B cell (primary cell): ENCODE results near the gene LRP6. TPM values are rescaled to one million over a fixed set of nuclear protein-coding genes. Genes with fewer than 3 reads are reported as not detected.
"Not testable (repeated sequence)": the region's sequence is repeated elsewhere in the genome, so short reads cannot be mapped to it uniquely, and the experiment has no call there.

Source experiments
- ATAC-seq: fragments of 200-7000 bp; cut with Tn5 transposase; one replicate; pipeline ENCODE4 v1.10.0; 2021; ENCODE audit warnings: low read depth, mild to moderate bottlenecking, moderate number of reproducible peaks, moderate library complexity
- CTCF ChIA-PET: fragments of 350-600 bp; sonication (Branson Sonifier 250); formaldehyde crosslinking; loops from one replicate; lab custom pipeline; 2021; ENCODE audit warnings: antibody characterized with exemption, inconsistent platforms; lab: Charles Lee
- POLR2A ChIA-PET: fragments of 350-600 bp; sonication (Branson Sonifier 250); formaldehyde crosslinking; loops from one replicate; lab custom pipeline; 2021; ENCODE audit warnings: antibody characterized with exemption; lab: Charles Lee
- DNase-seq: peaks from one replicate; pipeline ENCODE4 v3.0.0; 2013
- H2AFZ ChIP-seq: 2 replicates; pipeline ENCODE4 v1.6.1; 2012; ENCODE audit warnings: mild to moderate bottlenecking, low read depth, low read length; ENCODE audit not compliant: insufficient read depth, poor library complexity, severe bottlenecking
- H3K27ac ChIP-seq, 2 donors: 1 replicate in 1 of 2; 2 replicates in 1 of 2; pipeline ENCODE4 v1.5.1; 2012 to 2013; ENCODE audit warnings: low read length in 2 of 2, mild to moderate bottlenecking in 2 of 2, moderate library complexity in 1 of 2
- H3K27me3 ChIP-seq, 4 experiments: fragments of 200-600 bp in 1 of 4; sonication (generic) in 1 of 4; replicated peaks in 1 of 4; 1 replicate in 2 of 4; 2 replicates in 2 of 4; pipeline versions ENCODE4 v1.6.1 to v1.7.0; 2013 to 2016; ENCODE audit warnings: low read length in 3 of 4, mild to moderate bottlenecking in 2 of 4, mixed read lengths in 1 of 4, moderate library complexity in 1 of 4; ENCODE audit not compliant: insufficient read depth in 4 of 4, control insufficient read depth in 3 of 4; ENCODE audit errors: control extremely low read depth in 1 of 4
- H3K36me3 ChIP-seq, 2 experiments: replicated peaks in 1 of 2; 1 replicate in 1 of 2; 2 replicates in 1 of 2; pipeline versions ENCODE4 v1.6.1 to v1.7.1; 2013; ENCODE audit warnings: low read length in 1 of 2; ENCODE audit not compliant: insufficient read depth in 2 of 2, control insufficient read depth in 1 of 2; ENCODE audit errors: control extremely low read depth in 1 of 2, extremely low read depth in 1 of 2
- H3K4me1 ChIP-seq, 2 donors: fragments of 200-600 bp in 1 of 2; sonication (generic) in 1 of 2; 1 replicate in 1 of 2; 2 replicates in 1 of 2; pipeline versions ENCODE4 v1.5.1 to v1.6.1; 2013 to 2017; ENCODE audit warnings: low read length in 2 of 2; ENCODE audit not compliant: control insufficient read depth in 2 of 2, insufficient read depth in 2 of 2
- H3K4me2 ChIP-seq: replicated peaks from 2 replicates; pipeline ENCODE3; 2012; ENCODE audit warnings: mild to moderate bottlenecking, low read depth, low read length; ENCODE audit not compliant: poor library complexity, severe bottlenecking
- H3K4me3 ChIP-seq, 5 experiments: fragments of 200-600 bp in 1 of 5; sonication (generic) in 1 of 5; 1 replicate in 3 of 5; 2 replicates in 2 of 5; pipeline versions ENCODE4 v1.5.1 to v1.7.0; 2011 to 2016; ENCODE audit warnings: low read length in 4 of 5, mild to moderate bottlenecking in 4 of 5, low read depth in 2 of 5, control low read depth in 1 of 5, moderate library complexity in 1 of 5; ENCODE audit not compliant: insufficient read depth in 1 of 5; ENCODE audit errors: control extremely low read depth in 1 of 5, extremely low read depth in 1 of 5
- H3K79me2 ChIP-seq: fragments of 200-600 bp; sonication (generic); one replicate; pipeline ENCODE4 v1.6.0; 2016; ENCODE audit warnings: low read length; ENCODE audit not compliant: control insufficient read depth, insufficient read depth
- H3K9ac ChIP-seq: fragments of 200-600 bp; sonication (generic); 2 replicates; pipeline ENCODE4 v1.6.1; 2017; ENCODE audit warnings: mild to moderate bottlenecking, low read length, moderate library complexity
- H3K9me3 ChIP-seq, 3 donors: one replicate each; pipeline versions ENCODE4 v1.6.1 to v1.7.1; 2013; ENCODE audit warnings: low read length in 2 of 3; ENCODE audit not compliant: control insufficient read depth in 2 of 3, insufficient read depth in 1 of 3; ENCODE audit errors: control extremely low read depth in 1 of 3
- H4K20me1 ChIP-seq: 2 replicates; pipeline ENCODE4 v1.6.0; 2012; ENCODE audit warnings: mild to moderate bottlenecking, low read length; ENCODE audit not compliant: insufficient read depth, control insufficient read depth, poor library complexity, severe bottlenecking
- H3K27ac Mint-ChIP-seq: one replicate; pipeline ENCODE4 v1.8.0; 2021; ENCODE audit warnings: mixed read lengths
- H3K27me3 Mint-ChIP-seq: one replicate; pipeline ENCODE4 v1.8.0; 2021; ENCODE audit warnings: mixed read lengths
- H3K4me1 Mint-ChIP-seq: one replicate; pipeline ENCODE4 v1.8.0; 2021; ENCODE audit warnings: mixed read lengths
- H3K4me3 Mint-ChIP-seq: one replicate; pipeline ENCODE4 v1.8.0; 2021; ENCODE audit warnings: mixed read lengths
- H3K9me3 Mint-ChIP-seq: one replicate; pipeline ENCODE4 v1.8.0; 2022; ENCODE audit warnings: mixed read lengths; ENCODE audit not compliant: insufficient read depth
- CTCF ChIP-seq: fragments of 200-600 bp; IDR thresholded peaks from one replicate; pipeline ENCODE4 v1.8.0; 2022; ENCODE audit warnings: antibody characterized with exemption, mild to moderate bottlenecking
- EZH2 ChIP-seq: IDR thresholded peaks from 2 replicates; pipeline ENCODE4 v1.6.1; 2012; ENCODE audit warnings: borderline replicate concordance, low read depth, mild to moderate bottlenecking, moderate library complexity, low read length; ENCODE audit not compliant: insufficient read depth, poor library complexity, severe bottlenecking
- WGBS: methylation state at CpG from one replicate; pipeline ENCODE4 v1.1.5; 2013; ENCODE audit warnings: missing lambda C conversion rate; ENCODE audit not compliant: insufficient coverage; 5-methylcytosine and 5-hydroxymethylcytosine counted together
- intact Hi-C: fragments of 100-400 bp; cut with micrococcal nuclease; formaldehyde crosslinking; loops from one replicate; pipeline ENCODE4 v1.10.0; 2022
- polyA plus RNA-seq: library from polyadenylated mRNA; depleted of rRNA; stranded (reverse); fragments of >200 nt; gene quantifications from 2 replicates; pipeline ENCODE4 v1.2.3, GENCODE V29; 2012
- total RNA-seq, 2 donors: library from RNA; stranded (reverse); fragments of 120-200 nt in 1 of 2; gene quantifications; 1 replicate in 1 of 2; 2 replicates in 1 of 2; pipeline versions ENCODE4 v1.2.3 to v1.2.4, GENCODE V29; 2013 to 2022

Gene LRP6
- total and polyA plus RNA-seq, 2 donors (not counting 1 experiment from before 2014, with no cell fraction given) = 0.34 to 2.8 TPM

GRCh38 chr12:12153596-12153995 is 113.2 kb downstream of the LRP6 start:
- ATAC-seq (no peak), DNase-seq (no peak)
- Histone ChIP-seq H3K4me1 (no peaks in the 10 kb centered on the region), H2AFZ (no peak overlapping the region), H3K9ac (no peak overlapping the region), H3K27me3 (no peaks in the 10 kb centered on the region), H3K27ac (no peak overlapping the region), H3K4me2 (no peak overlapping the region), H4K20me1 (no peaks in the 10 kb centered on the region), H3K4me3 (no peak overlapping the region), H3K79me2 (no peaks in the 10 kb centered on the region), H3K9me3 (peaks cover 0 to 5% (median 0%) of the 10 kb centered on the region in 3 donors), H3K36me3 (no peaks in the 10 kb centered on the region)
- Mint-ChIP-seq H3K9me3 (no peaks in the 10 kb centered on the region), H3K4me1 (no peaks in the 10 kb centered on the region), H3K27ac (no peak overlapping the region), H3K4me3 (no peak overlapping the region), H3K27me3 (no peaks in the 10 kb centered on the region)
- 80% methylated on average over 1 of the region's 3 CpGs for WGBS
- TF ChIP-seq EZH2 (no peak), CTCF (no peak)
- CTCF ChIA-PET = no interaction called here
- intact Hi-C loops = no loop called here
- POLR2A ChIA-PET = no interaction called here

GRCh38 chr12:12147111-12147510 is 119.7 kb downstream of the LRP6 start:
- Mint-ChIP-seq H3K27ac (no peak overlapping the region), H3K27me3 (no peaks in the 10 kb centered on the region), H3K4me1 (no peaks in the 10 kb centered on the region), H3K9me3 (no peaks in the 10 kb centered on the region), H3K4me3 (no peak overlapping the region)
- no peak overlapping the region for H3K4me3 ChIP-seq
- peaks cover 0 to 2% (median 0%) of the 10 kb centered on the region in 3 donors for H3K9me3 ChIP-seq
- TF ChIP-seq EZH2 = no peak
- TF ChIP-seq CTCF = no peak
- H2AFZ ChIP-seq = no peak overlapping the region
- no peak overlapping the region for H3K27ac ChIP-seq
- no peak for DNase-seq
- H3K9ac ChIP-seq = no peak overlapping the region
- no peaks in the 10 kb centered on the region for H3K36me3 ChIP-seq
- 100% methylated on average over 2 of the region's 6 CpGs for WGBS
- no peaks in the 10 kb centered on the region for H3K79me2 ChIP-seq
- H4K20me1 ChIP-seq = no peaks in the 10 kb centered on the region
- H3K27me3 ChIP-seq = no peaks in the 10 kb centered on the region
- H3K4me2 ChIP-seq = no peak overlapping the region
- H3K4me1 ChIP-seq = no peaks in the 10 kb centered on the region
- CTCF ChIA-PET = no interaction called here
- POLR2A ChIA-PET = no interaction called here
- no peak for ATAC-seq
- intact Hi-C loops = no loop called here

GRCh38 chr12:12144531-12144930 is 122.3 kb downstream of the LRP6 start:
- H3K36me3 ChIP-seq, H3K9me3 ChIP-seq, H3K4me2 ChIP-seq, intact Hi-C loops, H3K79me2 ChIP-seq, H3K4me3 Mint-ChIP-seq, H3K4me3 ChIP-seq, CTCF ChIA-PET, H3K9ac ChIP-seq, H3K9me3 Mint-ChIP-seq, POLR2A ChIA-PET, H3K4me1 Mint-ChIP-seq, H3K27ac Mint-ChIP-seq, H3K27ac ChIP-seq, DNase-seq, H3K4me1 ChIP-seq, H4K20me1 ChIP-seq, H3K27me3 Mint-ChIP-seq, H3K27me3 ChIP-seq, H2AFZ ChIP-seq, ATAC-seq: not testable (repeated sequence)
- WGBS = no CpG with 5 or more reads among the region's 1 CpG
